Measurements from ENCODE around the gene ARFRP1. TPM values are rescaled to one million over a fixed set of nuclear protein-coding genes. Genes with fewer than 3 reads are reported as not detected.

Gene ARFRP1
- total and polyA plus RNA-seq, 2 of the 13 experiments (the other 11 are each of a cell fraction or from before 2014, with no cell fraction given) = 32.0 to 51.1 TPM

GRCh38 chr20:63737945-63738686 lies 30.3 kb upstream of the ARFRP1 start (continued):
- no peak; the same call in 1 of the 2 replicates for TF ChIP-seq ZBED4 (CRISPR knock-in tag; IDR thresholded peaks at IDR 0.05; ENCODE audit: borderline replicate concordance)
- TF ChIP-seq ZNF44 (CRISPR knock-in tag; IDR thresholded peaks at IDR 0.05) = peak; percentile 97
- TF ChIP-seq YY1 (IDR thresholded peaks at IDR 0.05; ENCODE audit: insufficient read depth, insufficient replicate concordance, low read depth, low read length) = peak; percentile 78
- no peak for TF ChIP-seq ZFP62 (CRISPR knock-in tag; IDR thresholded peaks at IDR 0.05)
- peak; percentile 84 for TF ChIP-seq MXD1 (CRISPR knock-in tag; IDR thresholded peaks at IDR 0.05)
- no peak for TF ChIP-seq ARNT (IDR thresholded peaks at IDR 0.05)
- TF ChIP-seq TRAFD1 (CRISPR knock-in tag; IDR thresholded peaks at IDR 0.05; ENCODE audit: borderline replicate concordance) = peak; percentile 11; the same call in 1 of the 2 replicates
- no peak for TF ChIP-seq RFX1 (IDR thresholded peaks at IDR 0.05)
- 0 out of 2 replicates have a peak, but pooled peaks have one; percentile 84 for TF ChIP-seq ZNF552 (CRISPR knock-in tag; IDR thresholded peaks at IDR 0.05; ENCODE audit: borderline replicate concordance)
- 0 out of 2 replicates have a peak, but pooled peaks have one; percentile 78 for TF ChIP-seq ZSCAN30 (CRISPR knock-in tag; IDR thresholded peaks at IDR 0.05)
- peak; percentile 89; the same call in 1 of the 2 replicates for TF ChIP-seq ZNF484 (CRISPR knock-in tag; IDR thresholded peaks at IDR 0.05; ENCODE audit: borderline replicate concordance, low read depth)
- TF ChIP-seq CCAR2 (optimal IDR thresholded peaks at IDR 0.05; ENCODE audit: low read depth, low read length) = no peak
- TF ChIP-seq ZNF513 (CRISPR knock-in tag; conservative IDR thresholded peaks at IDR 0.05) = peak; percentile 42; the same call in 1 of the 2 replicates
- TF ChIP-seq MIER2 (CRISPR knock-in tag; IDR thresholded peaks at IDR 0.05) = no peak
- TF ChIP-seq TFE3 (CRISPR knock-in tag; IDR thresholded peaks at IDR 0.05) = no peak; the same call in none of the 2 replicates
- TF ChIP-seq DPF2 (CRISPR knock-in tag; IDR thresholded peaks at IDR 0.05; ENCODE audit: borderline replicate concordance, low read depth) = peak; percentile 81
- peak; percentile 91 for TF ChIP-seq ZFY (CRISPR knock-in tag; IDR thresholded peaks at IDR 0.05)
- 0 out of 2 replicates have a peak, but pooled peaks have one; percentile 65 for TF ChIP-seq NR0B2 (CRISPR knock-in tag; IDR thresholded peaks at IDR 0.05)
- TF ChIP-seq KLF15 (CRISPR knock-in tag; IDR thresholded peaks at IDR 0.05; ENCODE audit: borderline replicate concordance) = no peak; the same call in none of the 2 replicates
